HS-5 (cell line): ENCODE measurements around the gene OR10A3.
"Not testable (repeated sequence)": the region's sequence is repeated elsewhere in the genome, so short reads cannot be mapped to it uniquely, and the experiment has no call there.

ENCODE experiments used
- DNase-seq: peaks from one replicate; pipeline ENCODE4 v3.0.0-alpha.2; 2012; ENCODE audit warnings: low read depth

Gene OR10A3

DNA sequence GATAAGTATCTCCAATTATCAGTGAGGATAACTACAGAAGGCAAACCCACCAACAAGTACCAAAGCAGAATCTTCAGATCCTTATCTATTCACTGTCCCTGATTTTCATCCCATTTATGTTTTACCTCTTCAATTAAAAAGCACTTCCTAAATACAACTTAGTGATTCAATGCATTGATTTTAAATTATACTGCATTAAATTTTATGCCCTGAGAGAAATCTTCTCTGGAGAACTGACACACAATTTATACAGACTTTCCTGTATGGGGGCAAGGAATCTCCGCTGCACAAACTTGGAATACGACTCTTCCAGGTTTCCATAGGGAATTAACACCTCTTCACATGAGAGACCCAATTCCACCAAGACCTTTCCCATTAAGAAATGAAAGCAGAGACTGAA lies at the start of gene OR10A3:
Gene OR10A3, minus strand, starts transcription at position 101 of the 400 bp plus-strand sequence. CDS start 2,188 bp downstream, outside the sequence.
- DNase-seq: no peak

- DNase-seq: not testable (repeated sequence)
These were observed 46.0 kb upstream of the OR10A3 start for GRCh38 chr11:7987560-7987883.

DNA sequence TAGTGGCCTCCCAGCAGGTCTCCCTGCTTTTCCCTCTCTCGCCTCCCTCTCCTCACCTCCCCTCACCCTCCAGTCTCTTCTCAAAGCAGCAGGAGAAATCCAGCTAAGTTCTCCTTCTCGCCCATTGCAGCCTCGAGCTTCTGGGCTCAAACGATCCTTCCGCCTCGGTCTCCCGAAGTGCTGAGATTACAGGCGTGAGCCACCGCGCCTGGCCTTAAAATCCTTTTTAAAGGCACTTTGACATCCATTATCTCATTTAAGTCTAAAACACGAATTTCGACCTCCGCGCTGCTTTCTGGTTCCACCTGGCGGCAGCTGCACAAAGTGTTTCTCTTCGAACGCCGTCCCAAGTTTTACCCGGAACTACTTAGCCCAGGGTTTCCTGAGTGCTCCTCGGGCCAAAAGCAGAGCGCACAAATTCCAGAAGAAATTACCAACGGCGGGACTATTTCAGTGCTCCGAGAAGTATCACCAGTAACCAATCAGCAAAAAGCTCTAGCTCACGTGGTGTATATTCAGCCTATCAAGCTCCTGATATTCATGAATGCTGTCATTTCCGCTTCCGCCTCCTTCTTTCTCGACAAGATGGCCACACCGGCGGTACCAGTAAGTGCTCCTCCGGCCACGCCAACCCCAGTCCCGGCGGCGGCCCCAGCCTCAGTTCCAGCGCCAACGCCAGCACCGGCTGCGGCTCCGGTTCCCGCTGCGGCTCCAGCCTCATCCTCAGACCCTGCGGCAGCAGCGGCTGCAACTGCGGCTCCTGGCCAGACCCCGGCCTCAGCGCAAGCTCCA lies 45.5 kb upstream of the OR10A3 start, which contains the start of gene EIF3F:
Gene EIF3F, plus strand, starts transcription at position 570 of the 792 bp plus-strand sequence. Its CDS starts 16 bp downstream, at position 586.
- peak; percentile 99 for DNase-seq

DNA sequence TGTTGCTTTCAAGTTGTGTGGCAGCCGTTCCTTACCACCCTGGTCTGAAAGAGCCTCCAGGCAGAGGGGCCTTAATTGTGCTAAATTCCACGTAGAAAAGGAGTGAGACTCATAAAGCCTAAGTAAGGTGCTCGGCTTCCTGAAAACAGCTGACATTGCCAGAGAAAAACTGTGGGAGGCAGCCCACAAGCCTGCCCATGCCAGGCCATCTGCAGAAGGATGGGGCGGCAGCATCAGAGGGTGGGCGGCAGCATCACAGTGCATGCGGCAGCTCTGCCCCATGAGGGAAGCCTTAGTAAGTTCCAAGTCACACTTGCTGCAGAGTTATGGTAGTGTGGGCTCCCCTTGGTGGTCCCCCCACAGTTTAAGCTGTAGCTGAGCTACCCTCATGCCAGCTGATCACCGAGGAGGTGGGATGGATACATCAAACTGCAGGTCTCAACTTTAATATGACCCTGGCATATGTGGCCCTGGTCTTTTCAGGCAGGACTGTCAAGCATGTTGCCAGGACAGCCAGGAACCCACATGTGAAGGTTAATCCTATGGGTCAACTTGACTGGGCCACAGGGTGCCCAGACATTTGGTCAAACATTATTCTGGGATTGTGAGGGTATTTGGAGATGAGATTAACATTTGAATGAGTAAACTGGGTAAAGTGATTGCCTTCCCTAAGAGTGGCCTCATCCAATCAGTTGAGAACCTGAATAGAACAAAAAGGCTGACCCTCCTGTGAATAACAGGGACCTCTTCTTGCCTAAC lies 42.5 kb upstream of the OR10A3 start:
- no peak for DNase-seq

GRCh38 chr11:7982582-7983119 lies 41.1 kb upstream of the OR10A3 start:
- DNase-seq: no peak

GRCh38 chr11:7981619-7982157 lies 40.2 kb upstream of the OR10A3 start:
- DNase-seq: no peak

GRCh38 chr11:7977232-7977917 lies 35.9 kb upstream of the OR10A3 start:
- peak; percentile 96 for DNase-seq

DNA sequence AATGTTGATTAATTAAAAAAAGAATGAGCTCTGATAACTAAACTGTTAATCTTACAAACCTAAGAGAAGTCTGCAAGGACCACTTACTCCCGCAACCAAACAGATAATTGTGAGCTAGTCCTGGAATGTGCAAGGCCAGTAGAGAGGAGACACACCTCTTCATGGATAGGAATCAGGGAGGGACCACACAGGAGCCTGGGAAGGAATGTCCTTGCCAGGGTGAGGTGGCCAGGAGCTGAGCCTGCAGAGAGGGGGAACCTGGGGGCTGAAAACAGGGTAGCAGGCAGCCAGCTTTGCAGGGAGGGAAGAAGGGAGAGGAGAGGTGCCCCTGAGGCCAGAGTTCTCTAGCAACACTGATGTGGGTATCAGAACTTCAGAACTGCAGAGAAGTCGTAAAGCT lies 33.2 kb upstream of the OR10A3 start:
- DNase-seq: no peak

- no peak for DNase-seq
These were observed 31.5 kb upstream of the OR10A3 start for GRCh38 chr11:7973011-7973410.

- no peak for DNase-seq
These were observed 30.3 kb upstream of the OR10A3 start for GRCh38 chr11:7971846-7972245.

GRCh38 chr11:7969756-7970646 lies 28.5 kb upstream of the OR10A3 start:
- DNase-seq: no peak

- DNase-seq: no peak
These were observed 27.2 kb upstream of the OR10A3 start for GRCh38 chr11:7968686-7969085.

- no peak for DNase-seq
These were observed 26.3 kb upstream of the OR10A3 start for GRCh38 chr11:7967826-7968225.

DNA sequence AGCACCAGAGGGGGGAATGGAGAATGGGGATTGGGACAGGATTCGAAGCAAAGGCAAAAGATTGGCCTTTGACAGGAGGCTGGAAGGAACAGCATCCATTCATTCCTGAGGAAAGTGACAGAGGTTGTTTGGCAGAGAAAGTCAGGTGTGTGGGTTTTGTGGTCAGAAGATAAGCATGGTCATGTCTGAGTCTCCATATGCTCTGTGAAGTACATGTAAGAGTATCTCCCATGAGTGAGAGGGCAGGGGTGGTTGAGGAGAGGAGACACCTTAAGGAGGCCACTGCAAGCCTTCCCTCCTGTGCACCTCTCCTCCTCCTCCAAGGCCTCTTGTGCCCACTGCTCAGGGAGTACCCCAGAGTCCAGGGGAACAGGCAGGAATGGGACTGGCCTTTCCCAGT lies 25.6 kb upstream of the OR10A3 start:
- no peak for DNase-seq

GRCh38 chr11:7965386-7965785 lies 23.9 kb upstream of the OR10A3 start, which contains the start of gene NLRP10:
NLRP10 (minus strand) TSS chr11:7965447; CDS start chr11:7963495, 1,952 bp downstream.
- peak; percentile 80 for DNase-seq

DNA sequence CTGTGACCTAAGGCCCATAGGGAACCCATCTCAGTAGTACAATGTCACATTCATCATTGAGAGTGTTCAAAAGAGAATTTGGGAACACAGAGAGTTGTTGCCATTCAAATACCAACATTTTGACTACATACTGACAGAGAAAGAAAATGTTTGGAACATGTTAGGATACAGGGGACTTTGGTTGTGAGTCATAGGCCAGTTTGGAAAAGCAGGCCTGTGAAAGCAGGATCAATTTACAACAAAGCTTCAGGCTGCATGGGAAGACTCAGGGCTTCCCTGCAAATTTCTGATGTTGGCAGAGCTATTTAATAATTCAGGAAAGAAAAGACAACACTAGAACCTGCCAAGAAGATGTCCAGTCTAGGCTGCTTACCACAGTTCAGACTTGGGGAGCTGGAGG lies 23.4 kb upstream of the OR10A3 start:
- peak; percentile 53 for DNase-seq

GRCh38 chr11:7964261-7964660 lies 22.8 kb upstream of the OR10A3 start:
- DNase-seq: no peak

GRCh38 chr11:7955191-7955590 lies 13.7 kb upstream of the OR10A3 start:
- DNase-seq: no peak

DNA sequence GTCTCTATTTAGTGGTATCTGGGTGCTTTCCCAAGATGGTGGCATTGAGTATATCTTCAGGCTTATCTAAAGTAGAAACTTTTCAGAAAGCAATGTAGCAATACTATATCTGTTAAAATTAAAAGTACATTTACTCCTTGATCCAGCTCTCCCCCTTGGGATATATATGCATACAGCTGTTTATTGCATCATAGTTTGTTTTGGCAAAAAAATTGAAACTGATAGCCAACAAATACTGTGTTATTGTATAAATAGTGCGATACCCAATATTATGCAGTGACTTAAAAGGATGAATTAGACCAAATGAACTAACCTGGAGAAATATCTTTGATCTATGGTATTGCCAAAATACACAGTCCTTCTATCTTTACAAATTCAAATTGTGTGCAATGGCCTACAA lies 8.4 kb upstream of the OR10A3 start:
- DNase-seq: no peak

GRCh38 chr11:7944123-7944522 lies 2.6 kb upstream of the OR10A3 start:
- no peak for DNase-seq

GRCh38 chr11:7941146-7941545 lies 362 bp downstream of the OR10A3 start:
- DNase-seq: no peak
